SK-N-SH (cell line): ENCODE measurements around the gene TXNRD1. TPM values are rescaled to one million over a fixed set of nuclear protein-coding genes. Genes with fewer than 3 reads are reported as not detected.

Experiments used
- CTCF ChIA-PET: fragments of 300-600, 350-600 bp; formaldehyde crosslinking; extraction: SDS; loops from one replicate; lab custom pipeline; 2021; lab: Yijun Ruan, JAX
- POLR2A ChIA-PET: fragments of 350-600 bp; sonication (Branson Sonifier 250); formaldehyde crosslinking; extraction: SDS; loops from one replicate; lab custom pipeline; 2020; ENCODE audit warnings: antibody characterized with exemption, inconsistent platforms; lab: Yijun Ruan, JAX
- DNase-seq: peaks from one replicate; pipeline ENCODE4 v3.0.0; 2012
- H2AFZ ChIP-seq: fragments of 200-600 bp; sonication (generic); 2 replicates; pipeline ENCODE4 v1.8.1; 2016; ENCODE audit warnings: antibody characterized with exemption, mild to moderate bottlenecking, low read depth
- H3F3A ChIP-seq: fragments of 200-600 bp; sonication (generic); replicated peaks from 2 replicates; pipeline ENCODE3; 2016; ENCODE audit warnings: antibody characterized with exemption, mild to moderate bottlenecking; ENCODE audit not compliant: insufficient read depth
- H3K27ac ChIP-seq, 2 experiments: fragments of 200-500 bp in 1 of 2; fragments of 200-600 bp in 1 of 2; sonication (Bioruptor generic) in 1 of 2; sonication (generic), shearing (Covaris generic) in 1 of 2; 2 replicates each; pipeline versions ENCODE4 v1.5.1 to v1.6.1; 2014 to 2016; ENCODE audit warnings: low read depth in 2 of 2, inconsistent platforms in 1 of 2, low read length in 1 of 2, mild to moderate bottlenecking in 1 of 2, mixed read lengths in 1 of 2
- H3K27me3 ChIP-seq: fragments of 200-600 bp; sonication (generic), shearing (Covaris generic); 2 replicates; pipeline ENCODE4 v1.6.1; 2016; ENCODE audit warnings: mixed run types; ENCODE audit not compliant: insufficient read depth
- H3K36me3 ChIP-seq, 2 experiments: fragments of 200-500 bp in 1 of 2; fragments of 200-600 bp in 1 of 2; sonication (Bioruptor generic) in 1 of 2; sonication (generic) in 1 of 2; replicated peaks in 1 of 2; 2 replicates each; pipeline versions ENCODE3 to v1.5.1; 2014 to 2016; ENCODE audit warnings: low read length in 1 of 2, mild to moderate bottlenecking in 1 of 2; ENCODE audit not compliant: insufficient read depth in 2 of 2, control insufficient read depth in 1 of 2
- H3K4me1 ChIP-seq, 2 experiments: fragments of 200-500 bp in 1 of 2; fragments of 200-600 bp in 1 of 2; sonication (Bioruptor generic) in 1 of 2; sonication (generic), shearing (Covaris generic) in 1 of 2; 2 replicates each; pipeline versions ENCODE4 v1.5.1 to v1.6.1; 2014 to 2016; ENCODE audit warnings: low read depth in 1 of 2, low read length in 1 of 2, mixed run types in 1 of 2; ENCODE audit not compliant: insufficient read depth in 2 of 2, control insufficient read depth in 1 of 2
- H3K4me2 ChIP-seq: fragments of 200-600 bp; sonication (generic), shearing (Covaris generic); 2 replicates; pipeline ENCODE4 v1.6.1; 2017; ENCODE audit warnings: mixed run types
- H3K4me3 ChIP-seq, 2 experiments: fragments of 200-500 bp in 1 of 2; fragments of 200-600 bp in 1 of 2; sonication (Bioruptor generic) in 1 of 2; sonication (generic), shearing (Covaris generic) in 1 of 2; 2 replicates each; pipeline versions ENCODE4 v1.5.1 to v1.8.1; 2014 to 2016; ENCODE audit warnings: low read depth in 2 of 2, inconsistent platforms in 1 of 2, low read length in 1 of 2, mild to moderate bottlenecking in 1 of 2, mixed read lengths in 1 of 2, moderate library complexity in 1 of 2
- H3K79me2 ChIP-seq: fragments of 200-600 bp; sonication (generic); 2 replicates; pipeline ENCODE4 v1.8.1; 2017; ENCODE audit warnings: mild to moderate bottlenecking; ENCODE audit not compliant: insufficient read depth
- H3K9ac ChIP-seq: fragments of 200-600 bp; sonication (generic); 2 replicates; pipeline ENCODE4 v1.6.1; 2017; ENCODE audit warnings: mixed run types
- H3K9me2 ChIP-seq: fragments of 200-600 bp; sonication (generic); 2 replicates; pipeline ENCODE4 v1.6.1; 2017; ENCODE audit warnings: mixed run types
- H3K9me3 ChIP-seq: fragments of 200-600 bp; sonication (generic); 2 replicates; pipeline ENCODE4 v1.6.1; 2017; ENCODE audit warnings: mixed run types, mild to moderate bottlenecking, moderate library complexity
- H4K20me1 ChIP-seq: fragments of 200-600 bp; sonication (generic); 2 replicates; pipeline ENCODE4 v1.6.1; 2017; ENCODE audit warnings: mild to moderate bottlenecking, mixed run types; ENCODE audit not compliant: insufficient read depth
- CTCF ChIP-seq: fragments of 200-600 bp; sonication (generic); IDR thresholded peaks from 2 replicates; pipeline ENCODE4 v1.6.1; 2017; ENCODE audit warnings: antibody characterized with exemption, mild to moderate bottlenecking, moderate library complexity
- EP300 ChIP-seq, 2 experiments: IDR thresholded peaks; 2 replicates each; pipeline versions ENCODE4 v1.4.0 to v1.6.1; 2012; ENCODE audit warnings: borderline replicate concordance in 1 of 2, low read depth in 1 of 2, low read length in 1 of 2
- JUND ChIP-seq: IDR thresholded peaks from 2 replicates; pipeline ENCODE4 v1.4.0; 2012
- NFIC ChIP-seq: IDR thresholded peaks from 2 replicates; pipeline ENCODE4 v1.4.0; 2012; ENCODE audit warnings: borderline replicate concordance
- POLR2AphosphoS5 ChIP-seq: IDR thresholded peaks from 2 replicates; pipeline ENCODE4 v1.6.1; 2012; ENCODE audit warnings: low read depth, low read length
- REST ChIP-seq: IDR thresholded peaks from 2 replicates; pipeline ENCODE4 v1.6.1; 2012; ENCODE audit warnings: mild to moderate bottlenecking, low read depth, low read length, moderate library complexity
- SMC3 ChIP-seq: IDR thresholded peaks from 2 replicates; pipeline ENCODE4 v1.6.1; 2012; ENCODE audit warnings: low read depth, low read length, improper control_type of control experiment
- TAF1 ChIP-seq: IDR thresholded peaks from 2 replicates; pipeline ENCODE4 v1.6.1; 2012; ENCODE audit warnings: low read depth, mild to moderate bottlenecking, low read length, moderate library complexity, borderline replicate concordance
- YY1 ChIP-seq: IDR thresholded peaks from 2 replicates; pipeline ENCODE4 v1.4.0; 2012; ENCODE audit warnings: low read depth, mild to moderate bottlenecking
- ZBTB33 ChIP-seq: IDR thresholded peaks from 2 replicates; pipeline ENCODE4 v1.4.0; 2012; ENCODE audit warnings: low read depth, borderline replicate concordance
- WGBS: methylation state at CpG from one replicate; pipeline ENCODE4 v1.1.6; 2017; ENCODE audit warnings: low lambda C conversion rate; 5-methylcytosine and 5-hydroxymethylcytosine counted together
- polyA plus RNA-seq, 3 experiments: library from polyadenylated mRNA; depleted of rRNA; stranded (reverse); fragments of >200 nt; gene quantifications; 2 replicates each; pipeline ENCODE4 v1.2.3, GENCODE V29; 2012

Gene TXNRD1
- polyA plus RNA-seq, 1 of the 3 experiments (the other 2 are of a cell fraction): 143 TPM

- CTCF ChIA-PET: interaction anchor here (1.9 to 4.2 kb wide), 2 partner anchors 16 to 511 kb away, joined by 5 to 31 read pairs; no protein-coding TSS in a partner anchor
Measured at GRCh38 chr12:104365921-104366410, 150.4 kb downstream of the TXNRD1 start.

GRCh38 chr12:104369708-104370107 is 154.1 kb downstream of the TXNRD1 start:
- no peak overlapping the region for H3K4me3 ChIP-seq
- TF ChIP-seq TAF1 (no peak), SMC3 (no peak), REST (no peak), ZBTB33 (no peak), CTCF (no peak), POLR2AphosphoS5 (no peak), NFIC (no peak), JUND (no peak)
- H3K36me3 ChIP-seq: no peaks in the 10 kb centered on the region
- no peak overlapping the region for H3K4me2 ChIP-seq
- no peaks in the 10 kb centered on the region for H3K79me2 ChIP-seq
- no peaks in the 10 kb centered on the region for H3F3A ChIP-seq
- CTCF ChIA-PET: interaction anchor here (5.0 kb wide), 1 partner anchor 12 kb away, joined by 26 read pairs; no protein-coding TSS in a partner anchor
- no peak for DNase-seq
- H3K9ac ChIP-seq: no peak overlapping the region
- no peaks in the 10 kb centered on the region for H3K9me3 ChIP-seq
- WGBS: 100% methylated on average over 2 of the region's 2 CpGs
- POLR2A ChIA-PET: no interaction called here
- no peaks in the 10 kb centered on the region for H3K9me2 ChIP-seq
- no peak overlapping the region for H3K27ac ChIP-seq
- H3K27me3 ChIP-seq: no peaks in the 10 kb centered on the region
- H2AFZ ChIP-seq: no peak overlapping the region
- no peaks in the 10 kb centered on the region for H3K4me1 ChIP-seq
- H4K20me1 ChIP-seq: no peaks in the 10 kb centered on the region

More at GRCh38 chr12:104365921-104366410, 150.4 kb downstream of the TXNRD1 start:
- POLR2A ChIA-PET: no interaction called here
- Histone ChIP-seq H3K9ac (no peak overlapping the region), H3K4me1 (no peaks in the 10 kb centered on the region), H3K9me2 (no peaks in the 10 kb centered on the region), H4K20me1 (no peaks in the 10 kb centered on the region), H3K27me3 (no peaks in the 10 kb centered on the region), H3K79me2 (no peaks in the 10 kb centered on the region), H3K27ac (no peak overlapping the region), H3K4me3 (no peak overlapping the region), H2AFZ (no peak overlapping the region), H3F3A (no peaks in the 10 kb centered on the region), H3K9me3 (no peaks in the 10 kb centered on the region), H3K4me2 (no peak overlapping the region), H3K36me3 (no peaks in the 10 kb centered on the region)
- TF ChIP-seq TAF1 (no peak), EP300 (IDR thresholded peaks at IDR 0.05; ENCODE audit: borderline replicate concordance in 1 of 2, low read depth in 1 of 2, low read length in 1 of 2) (no peak), YY1 (no peak)
- no peak for DNase-seq
- WGBS: 97% methylated on average over 5 of the region's 5 CpGs
